GM19351 (cell line): ENCODE data around the gene HADHB.
A peak's percentile ranks its signal among the peaks of the same experiment; 100 is the strongest.
"Not testable (repeated sequence)": the region's sequence is repeated elsewhere in the genome, so short reads cannot be mapped to it uniquely, and the experiment has no call there.

Source experiments
- ATAC-seq: cut with Tn5 transposase; IDR thresholded peaks from one replicate; pipeline ENCODE4 v1.9.1; 2021; ENCODE audit warnings: mild to moderate bottlenecking, moderate library complexity; ENCODE audit not compliant: unreplicated experiment

Gene HADHB

GRCh38 chr2:26326514-26326913 is 81.8 kb downstream of the HADHB start:
- ATAC-seq = no peak

- ATAC-seq = no peak
These were observed 82.8 kb downstream of the HADHB start for GRCh38 chr2:26327291-26328272.

GRCh38 chr2:26329083-26329482 is 84.3 kb downstream of the HADHB start:
- ATAC-seq = not testable (repeated sequence)

DNA sequence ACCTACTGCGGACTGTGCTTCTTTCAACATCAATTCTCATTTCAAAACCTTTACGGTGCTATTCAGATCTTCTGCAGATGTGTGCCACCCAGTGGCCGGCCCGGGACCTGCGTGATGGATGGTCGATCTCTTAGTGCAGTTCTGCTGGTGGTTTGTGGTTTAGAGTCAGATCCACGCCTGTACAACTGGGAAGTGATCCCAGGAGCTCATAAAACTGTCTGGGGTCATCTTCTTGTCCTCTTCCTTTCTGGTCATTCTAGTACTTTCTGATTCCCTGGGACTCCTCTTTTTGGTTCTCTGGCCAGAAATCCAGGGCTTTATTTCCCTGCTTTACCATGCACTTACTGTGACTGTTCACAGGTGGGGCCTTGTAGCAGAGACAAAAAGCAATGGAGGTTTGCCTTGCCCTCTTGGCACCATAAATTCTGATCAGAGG is 85.4 kb downstream of the HADHB start:
- ATAC-seq = peak; percentile 83

DNA sequence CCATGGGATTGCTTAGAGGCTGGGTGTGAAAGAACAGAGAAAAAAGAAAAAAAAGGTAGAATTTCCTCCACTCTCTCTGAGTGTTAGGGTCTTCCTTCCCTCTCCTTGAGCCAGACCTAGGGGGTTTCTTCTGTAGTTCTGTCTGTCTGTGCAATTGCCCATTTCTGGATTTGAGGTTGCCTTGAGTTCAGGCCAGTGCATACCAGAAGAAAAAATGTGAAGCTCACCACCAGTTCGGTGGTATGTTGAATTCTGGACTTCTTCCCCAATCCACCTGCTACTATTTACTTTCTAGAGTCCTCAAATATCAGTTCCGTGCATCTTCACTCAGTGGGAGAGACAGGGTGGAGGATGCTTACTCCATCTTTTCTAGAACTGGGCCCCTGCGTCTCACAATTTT is 85.9 kb downstream of the HADHB start:
- ATAC-seq = no peak

GRCh38 chr2:26331321-26331720 is 86.6 kb downstream of the HADHB start:
- not testable (repeated sequence) for ATAC-seq

DNA sequence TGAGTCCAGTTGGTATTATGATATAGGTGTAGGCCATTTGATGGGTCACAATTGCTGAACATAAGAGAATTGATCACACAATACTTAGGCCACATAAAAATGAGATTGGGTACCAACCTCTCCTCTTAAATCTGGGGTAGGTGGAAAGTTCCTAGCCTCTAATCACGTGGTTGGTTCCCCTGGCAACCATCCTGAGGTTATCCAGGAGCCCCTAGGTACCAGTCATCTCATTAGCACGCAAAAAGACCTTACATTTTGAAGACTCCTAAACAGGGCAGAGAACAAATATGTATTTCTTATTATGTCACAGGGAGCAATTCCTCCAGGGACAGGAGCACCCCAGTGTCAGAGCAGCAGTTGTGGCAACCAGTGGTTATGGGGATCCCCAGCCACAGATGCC is 88.6 kb downstream of the HADHB start:
- no peak for ATAC-seq

DNA sequence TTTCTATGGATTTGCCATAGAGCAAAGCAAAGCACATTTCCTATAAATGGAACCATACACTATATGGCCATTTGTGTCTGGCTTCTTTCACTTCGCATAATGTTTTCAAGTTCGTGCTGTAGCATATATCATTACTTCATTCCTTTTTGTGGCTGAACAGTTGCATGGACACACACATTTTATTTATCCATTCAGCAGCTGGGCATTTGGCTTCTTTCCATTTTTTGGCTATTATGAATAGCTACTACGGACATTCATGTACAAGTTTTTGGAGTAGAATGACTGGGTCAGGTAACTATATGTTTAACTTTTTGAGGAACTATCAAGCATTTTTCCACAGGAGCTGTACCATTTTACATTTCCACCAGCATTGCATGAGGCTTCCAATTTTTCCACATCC is 90.5 kb downstream of the HADHB start:
- no peak for ATAC-seq

DNA sequence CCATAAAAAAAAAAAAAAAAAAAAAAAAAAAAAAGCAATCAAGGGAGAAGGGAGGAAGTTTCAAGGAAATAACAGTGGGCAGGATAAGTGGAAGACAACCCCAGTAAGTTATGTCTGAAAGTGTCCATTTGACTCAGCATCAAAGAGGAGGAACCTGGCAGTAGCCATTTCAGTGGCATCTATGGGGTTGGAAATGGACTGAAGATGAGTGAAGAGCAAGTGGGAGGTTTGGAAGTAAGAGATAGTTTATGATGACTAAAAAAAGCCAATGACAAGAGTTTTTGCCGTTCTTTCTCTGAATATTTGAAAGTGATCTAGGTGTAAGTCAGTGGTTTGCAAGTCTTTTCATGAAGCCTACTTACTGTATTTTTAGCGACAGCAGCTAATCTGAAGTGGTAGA is 92.0 kb downstream of the HADHB start:
- ATAC-seq = no peak

- no peak for ATAC-seq
These were observed 92.6 kb downstream of the HADHB start for GRCh38 chr2:26337298-26337697.
